Measurements from ENCODE around the gene SUPT16H. TPM values are rescaled to one million over a fixed set of nuclear protein-coding genes. Genes with fewer than 3 reads are reported as not detected.

The SUPT16H gene
- total and polyA plus RNA-seq, 2 donors (not counting 1 experiment from before 2014, with no cell fraction given): 28.3 to 78.3 TPM

- Histone ChIP-seq H3K27me3 (replicated peaks in 1 of 4; ENCODE audit: control extremely low read depth in 1 of 4, control insufficient read depth in 3 of 4, insufficient read depth in 4 of 4, low read length in 3 of 4) (no peaks in the 10 kb centered on the region), H3K4me2 (replicated peaks; ENCODE audit: low read depth, low read length, poor library complexity, severe bottlenecking) (no peak overlapping the region), H4K20me1 (ENCODE audit: control insufficient read depth, insufficient read depth, low read length, poor library complexity, severe bottlenecking) (peaks cover 9% of the 10 kb centered on the region), H3K79me2 (ENCODE audit: control insufficient read depth, insufficient read depth, low read length) (peaks cover 24% of the 10 kb centered on the region), H3K9me3 (ENCODE audit: control extremely low read depth in 1 of 3, control insufficient read depth in 2 of 3, insufficient read depth in 1 of 3, low read length in 2 of 3) (no peaks in the 10 kb centered on the region), H2AFZ (ENCODE audit: insufficient read depth, low read depth, low read length, poor library complexity, severe bottlenecking) (no peak overlapping the region), H3K4me1 (ENCODE audit: control insufficient read depth in 2 of 2, insufficient read depth in 2 of 2, low read length in 2 of 2) (no peaks in the 10 kb centered on the region), H3K9ac (ENCODE audit: low read length) (no peak overlapping the region), H3K27ac (ENCODE audit: low read length in 2 of 2) (no peak overlapping the region), H3K36me3 (replicated peaks in 1 of 2; ENCODE audit: control extremely low read depth in 1 of 2, control insufficient read depth in 1 of 2, extremely low read depth in 1 of 2, insufficient read depth in 2 of 2, low read length in 1 of 2) (peaks cover 0 to 74% of the 10 kb centered on the region in 2 experiments), H3K4me3 (ENCODE audit: control extremely low read depth in 1 of 5, extremely low read depth in 1 of 5, insufficient read depth in 1 of 5, low read depth in 2 of 5, low read length in 4 of 5) (no peak overlapping the region)
- CTCF ChIA-PET: interaction anchor here (1.1 kb wide), 1 partner anchor 129 kb away, joined by 4 read pairs; no protein-coding TSS in a partner anchor
- TF ChIP-seq EZH2 (IDR thresholded peaks at IDR 0.05; ENCODE audit: borderline replicate concordance, insufficient read depth, low read depth, low read length, poor library complexity, severe bottlenecking): no peak
- TF ChIP-seq, protein P1, sequence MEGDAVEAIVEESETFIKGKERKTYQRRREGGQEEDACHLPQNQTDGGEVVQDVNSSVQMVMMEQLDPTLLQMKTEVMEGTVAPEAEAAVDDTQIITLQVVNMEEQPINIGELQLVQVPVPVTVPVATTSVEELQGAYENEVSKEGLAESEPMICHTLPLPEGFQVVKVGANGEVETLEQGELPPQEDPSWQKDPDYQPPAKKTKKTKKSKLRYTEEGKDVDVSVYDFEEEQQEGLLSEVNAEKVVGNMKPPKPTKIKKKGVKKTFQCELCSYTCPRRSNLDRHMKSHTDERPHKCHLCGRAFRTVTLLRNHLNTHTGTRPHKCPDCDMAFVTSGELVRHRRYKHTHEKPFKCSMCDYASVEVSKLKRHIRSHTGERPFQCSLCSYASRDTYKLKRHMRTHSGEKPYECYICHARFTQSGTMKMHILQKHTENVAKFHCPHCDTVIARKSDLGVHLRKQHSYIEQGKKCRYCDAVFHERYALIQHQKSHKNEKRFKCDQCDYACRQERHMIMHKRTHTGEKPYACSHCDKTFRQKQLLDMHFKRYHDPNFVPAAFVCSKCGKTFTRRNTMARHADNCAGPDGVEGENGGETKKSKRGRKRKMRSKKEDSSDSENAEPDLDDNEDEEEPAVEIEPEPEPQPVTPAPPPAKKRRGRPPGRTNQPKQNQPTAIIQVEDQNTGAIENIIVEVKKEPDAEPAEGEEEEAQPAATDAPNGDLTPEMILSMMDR (IDR thresholded peaks at IDR 0.05): no peak
- intact Hi-C loops (cut with micrococcal nuclease): no loop called here
- Mint-ChIP-seq H3K4me1 (peaks cover 3% of the 10 kb centered on the region), H3K9me3 (ENCODE audit: insufficient read depth) (no peaks in the 10 kb centered on the region), H3K4me3 (no peak overlapping the region), H3K27ac (no peak overlapping the region), H3K27me3 (no peaks in the 10 kb centered on the region)
- DNase-seq (no peak), ATAC-seq (ENCODE audit: low read depth) (no peak)
- POLR2A ChIA-PET: no interaction called here
- 82% methylated on average over 3 of the region's 4 CpGs for WGBS (ENCODE audit: insufficient coverage)
Measured at GRCh38 chr14:21369949-21370679, 13.7 kb downstream of the SUPT16H start.

DNA sequence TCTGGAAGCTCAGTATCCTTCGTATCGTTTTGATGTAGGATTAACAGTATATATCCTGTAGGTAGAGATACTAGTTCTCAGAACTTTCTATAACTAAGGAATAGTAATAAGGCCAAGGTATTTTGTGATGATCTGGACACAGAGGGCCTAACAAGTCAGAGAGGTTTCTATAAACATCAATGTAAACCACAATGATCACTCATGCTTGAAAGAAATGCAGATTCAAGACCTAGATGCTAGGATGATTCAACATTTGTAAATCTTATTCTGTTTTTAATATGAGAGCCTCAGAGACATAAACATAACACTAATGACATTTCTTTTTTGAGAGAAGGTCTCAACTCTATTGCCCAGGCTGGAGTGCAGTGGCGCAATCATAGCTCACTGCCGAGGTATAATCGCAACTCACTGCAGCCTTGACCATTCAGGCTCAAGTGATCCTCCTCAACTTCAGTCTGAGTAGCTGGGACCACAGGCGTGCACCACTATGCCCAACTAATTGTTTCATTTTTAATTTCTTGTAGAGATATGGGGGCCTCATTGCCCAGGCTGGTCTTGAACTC, 16.2 kb downstream of the SUPT16H start:
- H3K9me3 Mint-ChIP-seq (ENCODE audit: insufficient read depth): no peaks in the 10 kb centered on the region
- ChIA-PET POLR2A (interaction anchor here (0.6 kb wide), 1 partner anchor 13 kb away, joined by 4 read pairs; no protein-coding TSS in a partner anchor), CTCF (no interaction called here)
- H3K9me3 ChIP-seq (ENCODE audit: control extremely low read depth in 1 of 3, control insufficient read depth in 2 of 3, insufficient read depth in 1 of 3, low read length in 2 of 3): no peaks in the 10 kb centered on the region
- H4K20me1 ChIP-seq (ENCODE audit: control insufficient read depth, insufficient read depth, low read length, poor library complexity, severe bottlenecking): no peaks in the 10 kb centered on the region
- intact Hi-C loops (cut with micrococcal nuclease): no loop called here
- H3K4me2 ChIP-seq (replicated peaks; ENCODE audit: low read depth, low read length, poor library complexity, severe bottlenecking): no peak overlapping the region
- no peak overlapping the region for H2AFZ ChIP-seq (ENCODE audit: insufficient read depth, low read depth, low read length, poor library complexity, severe bottlenecking)
- no peak overlapping the region for H3K27ac Mint-ChIP-seq
- no peak overlapping the region for H3K4me3 Mint-ChIP-seq
- H3K27me3 Mint-ChIP-seq: no peaks in the 10 kb centered on the region
- H3K9ac ChIP-seq (ENCODE audit: low read length): no peak overlapping the region
- H3K27ac ChIP-seq (ENCODE audit: low read length in 2 of 2): no peak overlapping the region
- H3K36me3 ChIP-seq (replicated peaks in 1 of 2; ENCODE audit: control extremely low read depth in 1 of 2, control insufficient read depth in 1 of 2, extremely low read depth in 1 of 2, insufficient read depth in 2 of 2, low read length in 1 of 2): peaks cover 10 to 95% of the 10 kb centered on the region in 2 experiments
- peaks cover 3% of the 10 kb centered on the region for H3K4me1 Mint-ChIP-seq
- no peak overlapping the region for H3K4me3 ChIP-seq (ENCODE audit: control extremely low read depth in 1 of 5, extremely low read depth in 1 of 5, insufficient read depth in 1 of 5, low read depth in 2 of 5, low read length in 4 of 5)
- ATAC-seq (ENCODE audit: low read depth) (no peak), DNase-seq (no peak)
- peaks cover 16% of the 10 kb centered on the region for H3K79me2 ChIP-seq (ENCODE audit: control insufficient read depth, insufficient read depth, low read length)
- 100% methylated on average over 1 of the region's 6 CpGs for WGBS (ENCODE audit: insufficient coverage)
- H3K27me3 ChIP-seq (replicated peaks in 1 of 4; ENCODE audit: control extremely low read depth in 1 of 4, control insufficient read depth in 3 of 4, insufficient read depth in 4 of 4, low read length in 3 of 4): no peaks in the 10 kb centered on the region
- no peaks in the 10 kb centered on the region for H3K4me1 ChIP-seq (ENCODE audit: control insufficient read depth in 2 of 2, insufficient read depth in 2 of 2, low read length in 2 of 2)
- TF ChIP-seq, protein P1 (IDR thresholded peaks at IDR 0.05): no peak
- TF ChIP-seq EZH2 (IDR thresholded peaks at IDR 0.05; ENCODE audit: borderline replicate concordance, insufficient read depth, low read depth, low read length, poor library complexity, severe bottlenecking): no peak
